Mesothelial cell of epicardium (in vitro differentiated cells): Measurements from ENCODE around the gene B4GALNT2. TPM values are rescaled to one million over a fixed set of nuclear protein-coding genes. Genes with fewer than 3 reads are reported as not detected.
A peak's percentile ranks its signal among the peaks of the same experiment; 100 is the strongest.

ENCODE experiments used
- DNase-seq, 2 experiments: peaks; one replicate each; pipeline ENCODE4 v3.0.0; 2021; ENCODE audit warnings: low spot score in 2 of 2; ENCODE audit not compliant: unreplicated experiment in 2 of 2
- H3K27ac Mint-ChIP-seq: 2 replicates; pipeline ENCODE4 v1.8.0; 2021; ENCODE audit warnings: mixed read lengths
- H3K27me3 Mint-ChIP-seq: 2 replicates; pipeline ENCODE4 v1.8.0; 2021; ENCODE audit warnings: low read depth, mixed read lengths
- H3K36me3 Mint-ChIP-seq: 2 replicates; pipeline ENCODE4 v1.8.0; 2021; ENCODE audit warnings: mixed read lengths
- H3K4me1 Mint-ChIP-seq: 2 replicates; pipeline ENCODE4 v1.8.0; 2021; ENCODE audit warnings: mixed read lengths
- H3K4me3 Mint-ChIP-seq: 2 replicates; pipeline ENCODE4 v1.8.0; 2021; ENCODE audit warnings: mild to moderate bottlenecking, moderate library complexity, mixed read lengths
- H3K9me3 Mint-ChIP-seq: 2 replicates; pipeline ENCODE4 v1.8.0; 2021; ENCODE audit warnings: mixed read lengths
- CTCF ChIP-seq: fragments of 200-600 bp; sonication (generic); IDR thresholded peaks from one replicate; pipeline ENCODE4 v1.5.0; 2021; ENCODE audit warnings: antibody characterized with exemption; ENCODE audit not compliant: unreplicated experiment
- total RNA-seq: library from RNA; stranded (reverse); gene quantifications from 3 replicates; pipeline ENCODE4 v1.2.1, GENCODE V29; 2021

B4GALNT2 gene
- total RNA-seq, 1 donor from 2014 or later, result 0.07 TPM

GRCh38 chr17:49190932-49191331 lies 58.4 kb downstream of the B4GALNT2 start:
- Mint-ChIP-seq H3K27ac (no peak overlapping the region), H3K4me3 (peak overlapping the region; percentile 39), H3K4me1 (peaks cover 11% of the 10 kb centered on the region), H3K9me3 (peaks cover 5% of the 10 kb centered on the region), H3K27me3 (peaks cover 2% of the 10 kb centered on the region), H3K36me3 (peaks cover 1% of the 10 kb centered on the region)
- no peak for TF ChIP-seq CTCF
- DNase-seq, result no peak

- no peaks in the 10 kb centered on the region for H3K36me3 Mint-ChIP-seq
- H3K27ac Mint-ChIP-seq, result peak overlapping the region; percentile 98
Observed at GRCh38 chr17:49191409-49191916, 58.9 kb downstream of the B4GALNT2 start.

GRCh38 chr17:49191917-49192741 lies 59.6 kb downstream of the B4GALNT2 start:
- Mint-ChIP-seq H3K4me1 (peaks cover 11% of the 10 kb centered on the region), H3K9me3 (no peaks in the 10 kb centered on the region), H3K36me3 (no peaks in the 10 kb centered on the region), H3K27me3 (peaks cover 2% of the 10 kb centered on the region), H3K27ac (peak overlapping the region; percentile 98), H3K4me3 (peak overlapping the region; percentile 93)
- DNase-seq, result peak; percentile 82 to 99
- TF ChIP-seq CTCF, result no peak

More at GRCh38 chr17:49191409-49191916, 58.9 kb downstream of the B4GALNT2 start:
- no peaks in the 10 kb centered on the region for H3K9me3 Mint-ChIP-seq
- peaks cover 2% of the 10 kb centered on the region for H3K27me3 Mint-ChIP-seq
- no peak for TF ChIP-seq CTCF
- DNase-seq, result no peak
- H3K4me3 Mint-ChIP-seq, result peak overlapping the region; percentile 93
- peaks cover 11% of the 10 kb centered on the region for H3K4me1 Mint-ChIP-seq

- peak in 1 of 2 experiments; percentile 43 for DNase-seq
- peak overlapping the region; percentile 93 for H3K4me3 Mint-ChIP-seq
- H3K36me3 Mint-ChIP-seq, result no peaks in the 10 kb centered on the region
- peaks cover 2% of the 10 kb centered on the region for H3K27me3 Mint-ChIP-seq
- peaks cover 11% of the 10 kb centered on the region for H3K4me1 Mint-ChIP-seq
- peak overlapping the region; percentile 98 for H3K27ac Mint-ChIP-seq
- H3K9me3 Mint-ChIP-seq, result no peaks in the 10 kb centered on the region
- no peak for TF ChIP-seq CTCF
Observed at GRCh38 chr17:49193513-49194296, 61.1 kb downstream of the B4GALNT2 start.

GRCh38 chr17:49194297-49194607 lies 61.7 kb downstream of the B4GALNT2 start:
- no peak for TF ChIP-seq CTCF
- DNase-seq, result no peak
- peaks cover 2% of the 10 kb centered on the region for H3K27me3 Mint-ChIP-seq
- H3K9me3 Mint-ChIP-seq, result no peaks in the 10 kb centered on the region
- H3K27ac Mint-ChIP-seq, result peak overlapping the region; percentile 98
- peak overlapping the region; percentile 44 for H3K4me3 Mint-ChIP-seq
- H3K4me1 Mint-ChIP-seq, result peaks cover 11% of the 10 kb centered on the region
- H3K36me3 Mint-ChIP-seq, result no peaks in the 10 kb centered on the region
